K562 (cell line): ENCODE results near the gene ALK. TPM values are rescaled to one million over a fixed set of nuclear protein-coding genes. Genes with fewer than 3 reads are reported as not detected.

Experiments
- ATAC-seq: fragments of 200-7000 bp; cut with Tn5 transposase; 3 replicates; pipeline ENCODE4 v1.9.1; 2020; ENCODE audit warnings: moderate library complexity
- BruUV-seq: library from RNA; stranded (reverse); fragments of 400-500 nt; replicated peaks from 2 replicates; lab custom pipeline; 2021; lab: Mats Ljungman, UMichigan
- CTCF ChIA-PET: fragments of 300-600 bp; formaldehyde crosslinking; extraction: SDS; loops from one replicate; lab custom pipeline; 2021; ENCODE audit warnings: low intra/inter-chr PET ratio; lab: Yijun Ruan, JAX
- POLR2A ChIA-PET: fragments of 300-600, 350-650 bp; sonication (Branson Sonifier 250); formaldehyde crosslinking; extraction: SDS; loops from one replicate; lab custom pipeline; 2021; ENCODE audit warnings: antibody characterized with exemption, inconsistent platforms; lab: Yijun Ruan, JAX
- DNase-seq, 4 experiments: peaks; one replicate each; pipeline versions ENCODE4 v3.0.0 to v3.0.0-alpha.2; 2011 to 2018; ENCODE audit warnings: low spot score in 3 of 4, mixed read lengths in 3 of 4; ENCODE audit errors: extremely low read depth in 1 of 4
- FAIRE-seq: peaks from 2 replicates; lab custom pipeline; 2011; peaks lifted over from hg19 to GRCh38; lab: Jason Lieb, UNC
- H2AFZ ChIP-seq: 2 replicates; pipeline ENCODE4 v1.6.0; 2011; ENCODE audit warnings: low read depth, low read length, control low read depth, inconsistent platforms
- H3K27ac ChIP-seq: fragments of 200-600 bp; 3 replicates; pipeline ENCODE4 v1.8.0; 2011; ENCODE audit warnings: low read depth, mild to moderate bottlenecking, control low read depth, inconsistent platforms, low read length, moderate library complexity, mixed read lengths; ENCODE audit errors: extremely low read depth
- H3K27me3 ChIP-seq, 2 experiments: fragments of 300-600 bp in 1 of 2; 2 replicates in 1 of 2; 3 replicates in 1 of 2; pipeline versions ENCODE4 v1.6.0 to v1.8.0; 2011; ENCODE audit warnings: inconsistent platforms in 2 of 2, low read length in 2 of 2, mild to moderate bottlenecking in 1 of 2, mixed read lengths in 1 of 2, moderate library complexity in 1 of 2; ENCODE audit not compliant: control insufficient read depth in 2 of 2, insufficient read depth in 2 of 2
- H3K36me3 ChIP-seq: fragments of 300-600 bp; 3 replicates; pipeline ENCODE4 v1.8.0; 2011; ENCODE audit warnings: mild to moderate bottlenecking, low read length, inconsistent platforms; ENCODE audit not compliant: control insufficient read depth, insufficient read depth
- H3K4me1 ChIP-seq, 2 experiments: fragments of 200-600 bp in 1 of 2; replicated peaks in 1 of 2; 2 replicates in 1 of 2; 3 replicates in 1 of 2; pipeline versions ENCODE4 v1.5.1 to v1.8.0; 2011; ENCODE audit warnings: inconsistent platforms in 2 of 2, low read length in 2 of 2, mild to moderate bottlenecking in 1 of 2, mixed read lengths in 1 of 2, moderate library complexity in 1 of 2; ENCODE audit not compliant: control insufficient read depth in 2 of 2, insufficient read depth in 2 of 2
- H3K4me2 ChIP-seq: 2 replicates; pipeline ENCODE4 v1.6.1; 2011; ENCODE audit warnings: low read length, control low read depth, inconsistent platforms, mixed read lengths; ENCODE audit not compliant: insufficient read depth
- H3K4me3 ChIP-seq: fragments of 200-600 bp; sonication (generic), shearing (Covaris generic); 2 replicates; pipeline ENCODE4 v1.5.1; 2016; ENCODE audit warnings: control low read depth, inconsistent platforms
- H3K79me2 ChIP-seq: fragments of 200-600 bp; 3 replicates; pipeline ENCODE4 v1.8.0; 2011; ENCODE audit warnings: low read length, inconsistent platforms; ENCODE audit not compliant: control insufficient read depth, insufficient read depth
- H3K9ac ChIP-seq, 2 experiments: 2 replicates each; pipeline versions ENCODE4 v1.6.0 to v1.6.1; 2011; ENCODE audit warnings: low read depth in 2 of 2, low read length in 2 of 2, control low read depth in 1 of 2, inconsistent platforms in 1 of 2, mild to moderate bottlenecking in 1 of 2, mixed read lengths in 1 of 2; ENCODE audit not compliant: insufficient read depth in 1 of 2
- H3K9me1 ChIP-seq: one replicate; pipeline ENCODE4 v1.6.0; 2011; ENCODE audit warnings: inconsistent platforms, mild to moderate bottlenecking, low read length, moderate library complexity; ENCODE audit not compliant: control insufficient read depth, insufficient read depth
- H3K9me3 ChIP-seq: replicated peaks from 2 replicates; pipeline ENCODE4 v1.5.1; 2011; ENCODE audit warnings: low read depth, low read length, inconsistent platforms; ENCODE audit not compliant: control insufficient read depth, insufficient read depth
- H4K20me1 ChIP-seq: replicated peaks from 2 replicates; pipeline ENCODE4 v1.6.1; 2011; ENCODE audit warnings: low read length, inconsistent platforms, mixed read lengths; ENCODE audit not compliant: control insufficient read depth, insufficient read depth
- BMI1 ChIP-seq: fragments of 150-350 bp; IDR thresholded peaks from 2 replicates; pipeline ENCODE4 v1.6.1; 2014; ENCODE audit warnings: low read length
- E2F6 ChIP-seq, 2 experiments: IDR thresholded peaks; 2 replicates each; pipeline ENCODE4 v1.6.1; 2011; ENCODE audit warnings: borderline replicate concordance in 1 of 2, control low read depth in 1 of 2, low read depth in 1 of 2, low read length in 1 of 2, mild to moderate bottlenecking in 1 of 2, mixed read lengths in 1 of 2, moderate library complexity in 1 of 2; ENCODE audit not compliant: insufficient read depth in 1 of 2, insufficient read length in 1 of 2, poor library complexity in 1 of 2, severe bottlenecking in 1 of 2; ENCODE audit errors: extremely low read depth in 1 of 2
- EP300 ChIP-seq: IDR thresholded peaks from 2 replicates; pipeline ENCODE4 v1.6.1; 2012; ENCODE audit warnings: low read length, improper control_type of control experiment
- GTF2F1 ChIP-seq: IDR thresholded peaks from 2 replicates; pipeline ENCODE4 v1.6.1; 2011; ENCODE audit warnings: low read depth, low read length, improper control_type of control experiment
- HDAC8 ChIP-seq: fragments of 450-650 bp; IDR thresholded peaks from 2 replicates; pipeline ENCODE4 v1.6.1; 2016; ENCODE audit warnings: mild to moderate bottlenecking, missing genetic modification characterization, moderate library complexity, missing compliant biosample characterization
- HDGF ChIP-seq: fragments of 450-650 bp; IDR thresholded peaks from 2 replicates; pipeline ENCODE4 v1.6.1; 2016
- HMBOX1 ChIP-seq: sonication (generic); IDR thresholded peaks from 2 replicates; pipeline ENCODE4 v1.6.1; 2016
- KAT2B ChIP-seq: IDR thresholded peaks from one replicate; pipeline ENCODE4 v1.6.1; 2012; ENCODE audit warnings: low read depth, mild to moderate bottlenecking, control low read depth, inconsistent platforms, low read length, moderate library complexity
- MIER1 ChIP-seq: fragments of 450-650 bp; IDR thresholded peaks from 2 replicates; pipeline ENCODE4 v1.6.1; 2016; ENCODE audit warnings: antibody characterized with exemption, mild to moderate bottlenecking, low read depth
- NR0B1 ChIP-seq: fragments of 450-650 bp; IDR thresholded peaks from one replicate; pipeline ENCODE4 v1.6.1; 2018; ENCODE audit warnings: mild to moderate bottlenecking, moderate library complexity; ENCODE audit not compliant: partially characterized antibody
- POLR2AphosphoS5 ChIP-seq: IDR thresholded peaks from 2 replicates; pipeline ENCODE4 v1.6.1; 2011; ENCODE audit warnings: mild to moderate bottlenecking, low read depth, low read length, moderate library complexity; ENCODE audit not compliant: control insufficient read depth, insufficient read depth
- RBM15 ChIP-seq: fragments of 200-400 bp; formaldehyde crosslinking; IDR thresholded peaks from 2 replicates; pipeline ENCODE4 v1.6.1; 2018; ENCODE audit warnings: mild to moderate bottlenecking, low read length, moderate library complexity; ENCODE audit not compliant: insufficient read depth
- RHOXF2B ChIP-seq: fragments of 250-450 bp; sonication (Bioruptor Pico); conservative IDR thresholded peaks from 2 replicates; pipeline ENCODE4 v1.5.1; 2021
- TAF15 ChIP-seq: fragments of 200-400 bp; formaldehyde crosslinking; IDR thresholded peaks from 2 replicates; pipeline ENCODE4 v1.6.1; 2017; ENCODE audit warnings: mild to moderate bottlenecking, low read depth, low read length, moderate library complexity
- ZC3H8 ChIP-seq: fragments of 450-650 bp; IDR thresholded peaks from 2 replicates; pipeline ENCODE4 v1.6.1; 2017
- ZNF24 ChIP-seq: fragments of 450-650 bp; IDR thresholded peaks from 2 replicates; pipeline ENCODE4 v1.6.1; 2016
- ZNF583 ChIP-seq: fragments of 250-450 bp; sonication (Bioruptor Pico); IDR thresholded peaks from 2 replicates; pipeline ENCODE4 v1.4.0; 2020
- WGBS: fragments of 100-300 bp; shearing (Covaris generic); methylation state at CpG from one replicate; pipeline ENCODE4 v1.1.6; 2016; ENCODE audit warnings: low coverage, mixed read lengths; ENCODE audit not compliant: insufficient coverage; ENCODE audit errors: missing lambda C conversion rate; 5-methylcytosine and 5-hydroxymethylcytosine counted together
- in situ Hi-C: fragments of 300-500 bp; cut with MboI; formaldehyde crosslinking; loops from 4 replicates; pipeline ENCODE4 v1.15.0; 2018; ENCODE audit warnings: inconsistent platforms, mixed read lengths
- intact Hi-C: fragments of 100-400 bp; cut with micrococcal nuclease; formaldehyde crosslinking; loops from 2 replicates; pipeline ENCODE4 v1.14.2; 2022
- polyA plus RNA-seq, 8 experiments: library from polyadenylated mRNA; depleted of rRNA in 4 of 8; stranded (reverse) in 5 of 8; unstranded in 3 of 8; fragments of >200 nt; fragmentation: Nextera tagmentation in 2 of 8; fragmentation: Illumina TruSeq in 1 of 8; extraction: Ambion mirVana in 2 of 8; extraction: Trizol in 1 of 8; gene quantifications; 2 replicates each; pipeline versions ENCODE4 v1.2.1 to v1.2.3, GENCODE V29; 2011 to 2014; ENCODE audit warnings: inconsistent platforms in 1 of 8, missing spikeins in 1 of 8
- total RNA-seq, 7 experiments: library from RNA; depleted of rRNA in 6 of 7; stranded (reverse); fragments of >200 nt in 6 of 7; fragmentation: Illumina TruSeq in 2 of 7; extraction: Trizol in 2 of 7; gene quantifications; 2 replicates each; pipeline versions ENCODE4 v1.2.1 to v1.2.3, GENCODE V29; 2011 to 2021; ENCODE audit warnings: low replicate concordance in 1 of 7

ALK gene
- total and polyA plus RNA-seq, 9 of the 15 experiments (the other 6 are each of a cell fraction or from before 2014, with no cell fraction given): not detected

- Histone ChIP-seq H3K4me3 (no peak overlapping the region), H3K9ac (no peak overlapping the region), H3K4me2 (no peak overlapping the region), H2AFZ (no peak overlapping the region), H3K4me1 (no peaks in the 10 kb centered on the region; a peak in 1 of 5 replicates), H4K20me1 (0 out of 2 replicates have a peak, but pooled peaks cover 9% of the 10 kb centered on the region), H3K9me3 (no peaks in the 10 kb centered on the region), H3K79me2 (no peaks in the 10 kb centered on the region), H3K27ac (no peak overlapping the region), H3K36me3 (no peaks in the 10 kb centered on the region), H3K27me3 (peaks cover 0 to 22% of the 10 kb centered on the region in 2 experiments; a peak in 3 of 5 replicates), H3K9me1 (no peaks in the 10 kb centered on the region)
- TF ChIP-seq HMBOX1: no peak
- no peak for TF ChIP-seq ZNF583 (CRISPR knock-in tag)
- TF ChIP-seq TAF15: no peak
- no peak for TF ChIP-seq BMI1
- no peak for TF ChIP-seq RBM15
- no peak for TF ChIP-seq HDGF
- no peak for TF ChIP-seq E2F6 (IDR thresholded peaks at IDR 0.05; ENCODE audit: borderline replicate concordance in 1 of 2, extremely low read depth in 1 of 2, insufficient read depth in 1 of 2, insufficient read length in 1 of 2, low read depth in 1 of 2, low read length in 1 of 2, poor library complexity in 1 of 2, severe bottlenecking in 1 of 2)
- TF ChIP-seq MIER1: no peak
- no peak for TF ChIP-seq RHOXF2B
- no peak for TF ChIP-seq HDAC8 (tag)
- TF ChIP-seq ZNF24: no peak
- TF ChIP-seq NR0B1: no peak
- no peak for TF ChIP-seq KAT2B
- TF ChIP-seq POLR2AphosphoS5: no peak
- TF ChIP-seq ZC3H8: no peak
- no peak for TF ChIP-seq GTF2F1
- no peak for TF ChIP-seq EP300
- POLR2A ChIA-PET: interaction anchor here (0.6 to 1.4 kb wide), 2 partner anchors 13 to 695 kb away, joined by 3 to 4 read pairs; no protein-coding TSS in a partner anchor
- FAIRE-seq (no peak), ATAC-seq (no peak), DNase-seq (no peak)
- CTCF ChIA-PET: no interaction called here
- WGBS: 3% methylated on average over 3 of the region's 3 CpGs
- BruUV-seq: no TSS peak
- in situ Hi-C loops: no loop called here
- intact Hi-C loops: no loop called here
These were observed 604.3 kb downstream of the ALK start for GRCh38 chr2:29317077-29317517.
